GM10248 (cell line): ENCODE results near the gene PYCR2.

Experiments used
- CTCF ChIA-PET: fragments of 300-600 bp; sonication (Branson Sonifier 250); formaldehyde crosslinking; extraction: SDS; loops from one replicate; lab custom pipeline; 2021; ENCODE audit warnings: antibody characterized with exemption; lab: Yijun Ruan, JAX
- POLR2A ChIA-PET: fragments of 350-650 bp; sonication (Branson Sonifier 250); formaldehyde crosslinking; extraction: SDS; loops from one replicate; lab custom pipeline; 2020; ENCODE audit warnings: antibody characterized with exemption; lab: Yijun Ruan, JAX
- DNase-seq: peaks from one replicate; pipeline ENCODE4 v3.0.0; 2012; ENCODE audit errors: extremely low spot score
- TF ChIP-seq, protein P1 (sequence below): IDR thresholded peaks from 2 replicates; pipeline ENCODE4 v1.5.1; 2012; ENCODE audit warnings: mild to moderate bottlenecking, low read depth; ENCODE audit errors: extremely low read depth, missing control alignments, control extremely low read depth

Gene PYCR2

DNA sequence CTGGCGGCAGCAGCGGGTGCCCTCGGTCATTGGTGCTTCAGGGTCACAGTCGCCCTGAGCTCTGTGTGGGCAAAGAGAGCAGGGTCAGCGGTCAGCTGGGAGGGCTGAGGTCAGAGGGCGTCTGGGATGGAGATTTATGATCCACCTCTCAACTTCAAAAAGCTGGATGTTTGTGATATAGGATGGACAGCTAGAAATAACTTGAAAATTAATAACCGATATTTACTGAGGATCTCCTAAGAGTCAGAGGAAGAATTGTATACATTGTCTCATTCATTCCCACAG, 37.1 kb downstream of the PYCR2 start:
- no peak for DNase-seq
- ChIA-PET CTCF (no interaction called here), POLR2A (no interaction called here)
- TF ChIP-seq, protein P1, sequence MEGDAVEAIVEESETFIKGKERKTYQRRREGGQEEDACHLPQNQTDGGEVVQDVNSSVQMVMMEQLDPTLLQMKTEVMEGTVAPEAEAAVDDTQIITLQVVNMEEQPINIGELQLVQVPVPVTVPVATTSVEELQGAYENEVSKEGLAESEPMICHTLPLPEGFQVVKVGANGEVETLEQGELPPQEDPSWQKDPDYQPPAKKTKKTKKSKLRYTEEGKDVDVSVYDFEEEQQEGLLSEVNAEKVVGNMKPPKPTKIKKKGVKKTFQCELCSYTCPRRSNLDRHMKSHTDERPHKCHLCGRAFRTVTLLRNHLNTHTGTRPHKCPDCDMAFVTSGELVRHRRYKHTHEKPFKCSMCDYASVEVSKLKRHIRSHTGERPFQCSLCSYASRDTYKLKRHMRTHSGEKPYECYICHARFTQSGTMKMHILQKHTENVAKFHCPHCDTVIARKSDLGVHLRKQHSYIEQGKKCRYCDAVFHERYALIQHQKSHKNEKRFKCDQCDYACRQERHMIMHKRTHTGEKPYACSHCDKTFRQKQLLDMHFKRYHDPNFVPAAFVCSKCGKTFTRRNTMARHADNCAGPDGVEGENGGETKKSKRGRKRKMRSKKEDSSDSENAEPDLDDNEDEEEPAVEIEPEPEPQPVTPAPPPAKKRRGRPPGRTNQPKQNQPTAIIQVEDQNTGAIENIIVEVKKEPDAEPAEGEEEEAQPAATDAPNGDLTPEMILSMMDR = no peak

DNA sequence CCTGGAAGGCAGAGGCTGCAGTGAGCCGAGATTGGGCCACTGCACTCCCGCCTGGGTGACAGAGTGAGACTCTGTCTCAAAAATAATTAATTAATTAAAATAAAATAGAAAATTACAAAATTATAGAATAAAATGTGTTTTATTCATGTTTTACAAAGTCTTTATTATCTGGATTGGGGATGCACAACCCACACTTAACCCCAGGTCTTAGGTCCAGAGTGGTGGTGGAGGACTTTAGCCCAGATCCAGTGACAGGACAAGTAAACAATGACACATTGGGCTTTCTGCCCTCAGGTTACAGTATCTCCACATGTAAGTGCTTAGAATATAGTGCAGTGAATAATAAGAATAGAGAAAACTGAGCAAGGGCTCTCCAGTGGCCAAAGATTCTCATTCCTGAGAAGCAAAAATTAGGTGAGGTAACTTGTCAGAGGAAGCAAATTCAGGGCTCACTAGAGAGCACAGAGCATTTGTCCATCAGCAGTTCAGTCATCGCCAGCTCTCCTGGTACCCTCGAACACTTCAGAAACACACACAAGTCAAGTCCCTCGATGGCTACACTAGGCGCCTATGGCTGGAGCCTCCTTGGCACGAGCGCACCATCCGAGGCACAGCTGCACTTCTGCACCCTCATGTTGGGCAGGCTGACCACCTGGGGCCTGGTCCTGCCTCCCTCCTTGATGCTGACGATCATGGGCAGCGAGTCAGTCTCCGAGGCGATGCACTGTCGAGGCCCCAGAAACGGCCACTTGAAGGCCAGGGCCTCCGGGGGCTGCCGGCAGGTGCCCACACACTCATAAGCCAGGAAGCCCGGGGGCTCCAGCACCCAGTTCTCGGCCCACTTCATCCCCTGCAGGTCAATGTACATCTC, 37.7 kb downstream of the PYCR2 start:
- CTCF ChIA-PET = no interaction called here
- POLR2A ChIA-PET = no interaction called here
- TF ChIP-seq, protein P1 = no peak
- DNase-seq = no peak

DNA sequence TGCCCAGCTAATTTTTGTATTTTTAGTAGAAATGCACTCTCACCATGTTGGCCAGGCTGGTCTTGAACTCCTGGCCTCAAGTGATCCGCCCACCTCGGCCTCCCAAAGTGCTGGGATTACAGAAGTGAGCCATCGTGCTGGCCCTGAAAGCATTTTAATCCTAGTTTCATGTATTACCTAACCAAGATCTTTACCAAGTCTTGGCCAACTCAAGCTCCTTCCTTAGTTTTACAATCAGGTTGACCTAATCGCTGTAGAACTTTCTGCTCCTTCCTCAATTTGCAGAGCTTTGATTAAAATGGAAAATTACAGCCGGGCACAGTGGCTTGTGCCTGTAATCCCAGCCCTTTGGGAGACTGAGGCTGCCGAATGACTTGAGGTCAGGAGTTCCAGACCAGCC, 38.7 kb downstream of the PYCR2 start:
- TF ChIP-seq, protein P1 = no peak
- CTCF ChIA-PET = interaction anchor here (1.3 to 3.9 kb wide), 3 partner anchors 13 to 107 kb away, joined by 4 to 25 read pairs (median 4); partner anchors contain the start of gene SRP9
- no peak for DNase-seq
- POLR2A ChIA-PET = no interaction called here

DNA sequence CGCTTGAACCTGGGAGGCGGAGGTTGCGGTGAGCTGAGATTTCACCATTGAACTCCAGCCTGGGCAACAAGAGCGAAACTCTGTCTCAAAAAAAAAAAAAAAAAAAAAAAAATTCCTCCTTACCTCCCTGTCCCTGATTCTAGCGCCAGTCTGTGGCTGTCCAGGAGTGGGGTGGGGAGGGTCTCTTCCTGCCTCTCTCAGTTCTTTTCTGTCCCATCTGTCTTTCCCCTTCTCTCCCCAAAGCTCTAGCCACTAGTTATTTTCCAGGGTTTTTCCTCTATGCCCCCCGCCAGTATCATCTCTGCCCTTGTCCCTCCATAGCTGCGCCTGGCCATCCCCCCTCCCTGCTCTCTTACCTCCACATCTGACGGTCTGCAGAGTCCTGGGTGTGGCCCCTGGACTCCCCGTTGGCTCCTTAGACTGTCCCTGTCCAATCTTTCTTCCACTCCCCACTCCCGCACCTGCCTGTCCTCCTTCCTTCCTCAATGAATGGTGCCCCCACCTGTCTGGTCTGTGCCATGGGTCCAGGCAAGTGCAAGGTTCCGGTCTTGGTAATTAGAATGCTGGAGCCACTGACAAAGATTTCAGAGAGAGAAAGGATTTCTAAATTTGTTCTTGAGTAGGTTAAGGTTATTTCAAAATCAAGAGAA, 40.3 kb downstream of the PYCR2 start:
- CTCF ChIA-PET = interaction anchor here (1.2 to 4.6 kb wide), 8 partner anchors 8 to 409 kb away, joined by 3 to 34 read pairs (median 6); partner anchors contain the start of gene EPHX1
- POLR2A ChIA-PET = interaction anchor here (0.7 kb wide), 1 partner anchor 40 kb away, joined by 5 read pairs; the partner anchor contains the start of gene PYCR2
- no peak for DNase-seq
- TF ChIP-seq, protein P1 = no peak

DNA sequence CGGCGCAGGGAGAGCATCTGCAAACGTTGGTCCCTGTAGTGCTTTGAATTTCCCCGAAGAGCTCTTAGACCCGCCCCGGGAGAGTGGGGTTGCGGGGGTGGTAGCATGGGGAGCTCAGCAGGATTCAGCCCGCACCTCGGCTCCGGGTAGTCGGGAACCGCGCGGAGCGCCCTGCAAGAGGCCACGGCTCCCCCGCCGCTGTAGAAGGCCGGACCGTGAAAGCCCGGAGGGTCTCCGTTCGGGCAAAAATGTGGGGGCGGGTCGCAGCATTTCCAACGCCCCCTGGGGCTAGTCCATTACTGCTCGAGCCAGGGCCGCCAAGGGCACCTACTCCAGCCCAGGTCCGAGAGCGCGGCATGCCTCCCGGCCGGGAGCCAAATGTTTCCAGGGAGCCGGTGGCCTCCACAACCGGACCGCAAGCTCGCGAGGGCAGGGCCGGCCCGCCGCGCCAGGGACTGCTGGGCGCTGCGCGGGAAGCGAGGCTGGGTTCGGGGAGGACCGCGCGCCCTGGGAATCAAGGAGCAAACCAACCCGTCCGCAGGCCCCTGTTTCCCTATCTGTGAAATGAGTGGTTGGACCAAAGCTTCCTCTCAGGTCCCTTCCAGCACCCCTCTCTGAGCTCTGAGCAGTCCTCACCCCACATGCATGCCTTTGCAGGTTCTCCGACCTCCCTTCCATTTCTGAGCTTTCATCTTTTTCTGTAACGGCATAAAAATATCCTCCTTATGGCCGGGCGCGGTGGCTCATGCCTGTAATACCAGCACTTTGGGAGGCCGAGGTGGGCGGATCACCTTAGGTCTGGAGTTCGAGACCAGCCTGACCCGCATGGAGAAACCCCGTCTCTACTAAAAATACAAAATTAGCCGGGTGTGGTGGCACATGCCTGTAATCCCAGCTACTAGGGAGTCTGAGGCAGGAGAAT, 41.1 kb downstream of the PYCR2 start:
- ChIA-PET POLR2A (interaction anchor here (0.7 to 1.0 kb wide), 2 partner anchors 41 to 180 kb away, joined by 3 to 5 read pairs; partner anchors contain the start of genes H3-3A and PYCR2), CTCF (interaction anchor here (0.8 to 4.6 kb wide), 23 partner anchors 8 to 408 kb away, joined by 3 to 34 read pairs (median 4); partner anchors contain the start of genes EPHX1 and SRP9)
- TF ChIP-seq, protein P1 = no peak
- DNase-seq = peak; percentile 60
